ENCODE results near the gene FAM228A.

- TF ChIP-seq MAX (IDR thresholded peaks at IDR 0.05) (no peak), USF1 (IDR thresholded peaks at IDR 0.05) (no peak), CREB1 (IDR thresholded peaks at IDR 0.05; ENCODE audit: low read depth) (no peak), YY1 (IDR thresholded peaks at IDR 0.05; ENCODE audit: low read depth) (no peak), NFIC (IDR thresholded peaks at IDR 0.05) (no peak), FOXM1 (IDR thresholded peaks at IDR 0.05; ENCODE audit: borderline replicate concordance, low read depth) (no peak), REST (IDR thresholded peaks at IDR 0.05; ENCODE audit: low read depth) (no peak), EGR1 (IDR thresholded peaks at IDR 0.05) (no peak), TEAD4 (IDR thresholded peaks at IDR 0.05) (no peak), RAD21 (IDR thresholded peaks at IDR 0.05; ENCODE audit: low read depth) (no peak)
These were observed 30.3 kb downstream of the FAM228A start for GRCh38 chr2:24205131-24205530.

Data from Ishikawa (cell line).